Sigmoid colon (tissue), 7 donors: Measurements from ENCODE around the gene PRSS2. TPM values are rescaled to one million over a fixed set of nuclear protein-coding genes. Genes with fewer than 3 reads are reported as not detected.

Experiments
- DNase-seq: peaks from one replicate; pipeline ENCODE4 v3.0.0-alpha.2; 2019
- H3K27ac ChIP-seq, 4 donors: fragments of 200-600 bp; sonication (generic); one replicate each; pipeline ENCODE4 v1.5.1; 2016 to 2019; ENCODE audit warnings: mild to moderate bottlenecking in 1 of 4
- H3K27me3 ChIP-seq, 3 donors: fragments of 200-600 bp; sonication (generic); one replicate each; pipeline ENCODE4 v1.5.1; 2019; ENCODE audit warnings: mild to moderate bottlenecking in 1 of 3
- H3K36me3 ChIP-seq, 4 donors: fragments of 200-600 bp; sonication (generic); one replicate each; pipeline ENCODE4 v1.5.1; 2016 to 2019
- H3K4me1 ChIP-seq, 4 donors: fragments of 200-600 bp; sonication (generic); one replicate each; pipeline ENCODE4 v1.5.1; 2017 to 2019
- H3K4me3 ChIP-seq, 4 donors: fragments of 200-600 bp; sonication (generic); one replicate each; pipeline ENCODE4 v1.5.1; 2017 to 2019; ENCODE audit warnings: mild to moderate bottlenecking in 2 of 4, moderate library complexity in 1 of 4
- H3K9me3 ChIP-seq, 4 donors: fragments of 200-600 bp in 3 of 4; sonication (generic) in 3 of 4; one replicate each; pipeline versions ENCODE4 v1.5.1 to v1.6.1; 2013 to 2019
- CTCF ChIP-seq, 4 experiments: fragments of 450-650 bp in 3 of 4; fragments of 200-600 bp in 1 of 4; IDR thresholded peaks; one replicate each; pipeline ENCODE4 v1.5.1; 2016 to 2019; ENCODE audit warnings: antibody characterized with exemption in 4 of 4, mild to moderate bottlenecking in 3 of 4, moderate library complexity in 2 of 4
- EP300 ChIP-seq, 4 donors: sonication (generic); formaldehyde crosslinking; IDR thresholded peaks; one replicate each; pipeline ENCODE4 v1.6.1; 2017; ENCODE audit warnings: antibody characterized with exemption in 4 of 4
- POLR2A ChIP-seq, 2 donors: fragments of 450-650 bp; IDR thresholded peaks; one replicate each; pipeline ENCODE4 v1.6.1; 2016; ENCODE audit warnings: antibody characterized with exemption in 2 of 2, mild to moderate bottlenecking in 2 of 2, moderate library complexity in 2 of 2
- POLR2AphosphoS5 ChIP-seq, 4 donors: sonication (generic); formaldehyde crosslinking; IDR thresholded peaks; one replicate each; pipeline ENCODE4 v1.6.1; 2017; ENCODE audit warnings: antibody characterized with exemption in 4 of 4
- whole genome bisulfite sequencing, 2 donors: extraction: QIAGEN DNeasy Blood & Tissue Kit; methylation state at CpG; one replicate each; pipeline ENCODE4 v1.1.7; 2013; 5-methylcytosine and 5-hydroxymethylcytosine counted together
- intact Hi-C: fragments of 100-400 bp; cut with DNase I; formaldehyde crosslinking; loops from one replicate; pipeline ENCODE4 v1.15.1; 2023
- polyA plus RNA-seq, 3 donors: library from polyadenylated mRNA; stranded (reverse); fragments of 200-250 nt; gene quantifications; one replicate each; pipeline ENCODE4 v1.2.3, GENCODE V29; 2013
- total RNA-seq, 4 donors: library from RNA; depleted of rRNA; stranded (reverse); fragments of >200 nt; gene quantifications; one replicate each; pipeline ENCODE4 v1.1.0, GENCODE V29; 2016
- donor health status: healthy with polysubstance abuse.
- donor health status: Bipolar disorder and iron deficiency.
- donor health status: healthy.

Gene PRSS2
- total and polyA plus RNA-seq, 7 donors, result 1.4 to 30.0 (median 3.0) TPM; not detected in 4

DNA sequence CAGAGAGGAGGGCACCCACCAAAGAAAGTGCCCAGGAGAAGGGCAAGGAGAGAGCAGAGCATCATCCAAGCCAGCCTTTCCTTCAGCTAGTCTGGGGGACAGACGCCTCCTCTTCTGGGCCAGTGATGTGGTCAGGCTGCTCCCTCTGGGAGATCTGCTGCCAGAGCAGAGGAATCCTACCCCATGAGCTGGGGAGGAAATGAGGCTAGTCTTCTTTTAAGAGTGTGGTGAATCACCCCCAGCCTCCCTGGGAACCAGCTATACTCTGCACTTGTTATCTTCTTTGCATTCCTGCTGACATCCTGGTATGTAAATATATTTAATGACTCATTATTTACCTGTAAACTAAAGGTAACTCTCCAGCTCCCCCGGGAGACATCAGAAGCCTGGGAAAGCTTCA, 42.5 kb downstream of the PRSS2 start:
- DNase-seq, result no peak
- Histone ChIP-seq H3K9me3 (no peaks in the 10 kb centered on the region), H3K4me1 (no peaks in the 10 kb centered on the region), H3K4me3 (no peak overlapping the region), H3K36me3 (no peaks in the 10 kb centered on the region), H3K27me3 (peaks cover 3 to 20% (median 14%) of the 10 kb centered on the region in 3 donors), H3K27ac (no peak overlapping the region)
- TF ChIP-seq POLR2AphosphoS5 (IDR thresholded peaks at IDR 0.05) (no peak), EP300 (IDR thresholded peaks at IDR 0.05) (no peak), CTCF (IDR thresholded peaks at IDR 0.05) (no peak), POLR2A (IDR thresholded peaks at IDR 0.05) (no peak)
- WGBS, 2 donors, result 32 to 34% methylated on average over 2 of the region's 2 CpGs
- intact Hi-C loops, result no loop called here

- intact Hi-C loops, result no loop called here
- peaks cover 3 to 19% (median 14%) of the 10 kb centered on the region in 3 donors for H3K27me3 ChIP-seq
- H3K9me3 ChIP-seq, result no peaks in the 10 kb centered on the region
- no peak for DNase-seq
- no peak overlapping the region for H3K4me3 ChIP-seq
- WGBS, 2 donors, result 51 to 62% methylated on average over 1 of the region's 1 CpG
- no peaks in the 10 kb centered on the region for H3K4me1 ChIP-seq
- no peak for TF ChIP-seq POLR2AphosphoS5 (IDR thresholded peaks at IDR 0.05)
- TF ChIP-seq EP300 (IDR thresholded peaks at IDR 0.05), result no peak
- no peak for TF ChIP-seq POLR2A (IDR thresholded peaks at IDR 0.05)
- no peak for TF ChIP-seq CTCF (IDR thresholded peaks at IDR 0.05)
- H3K27ac ChIP-seq, result no peak overlapping the region
- H3K36me3 ChIP-seq, result no peaks in the 10 kb centered on the region
These were observed 42.9 kb downstream of the PRSS2 start for GRCh38 chr7:142813699-142814098.

DNA sequence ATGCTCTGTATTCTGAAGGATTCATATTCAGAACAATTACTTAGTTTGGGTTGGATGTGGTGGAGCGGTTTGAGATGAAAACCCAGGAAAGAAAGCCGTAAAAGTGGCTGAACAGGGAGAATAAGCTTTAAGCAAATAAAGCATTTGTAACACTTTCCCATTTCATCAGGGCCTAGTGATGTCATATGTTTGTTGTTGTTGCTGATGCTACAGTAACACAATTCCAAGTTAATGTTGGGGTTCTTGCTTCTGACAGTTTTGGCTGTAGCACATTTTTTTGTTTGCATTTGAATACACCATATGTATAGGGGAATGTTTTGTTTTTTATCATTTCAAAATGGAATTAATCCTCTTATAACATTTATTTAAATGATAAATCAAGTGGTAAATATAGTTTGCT, 43.7 kb downstream of the PRSS2 start:
- TF ChIP-seq CTCF (IDR thresholded peaks at IDR 0.05) (no peak), POLR2AphosphoS5 (IDR thresholded peaks at IDR 0.05) (no peak), EP300 (IDR thresholded peaks at IDR 0.05) (no peak), POLR2A (IDR thresholded peaks at IDR 0.05) (no peak)
- Histone ChIP-seq H3K9me3 (no peaks in the 10 kb centered on the region), H3K27ac (no peak overlapping the region), H3K4me3 (no peak overlapping the region), H3K27me3 (peaks cover 3 to 19% (median 14%) of the 10 kb centered on the region in 3 donors), H3K36me3 (no peaks in the 10 kb centered on the region), H3K4me1 (no peaks in the 10 kb centered on the region)
- WGBS, 2 donors, result 48 to 60% methylated on average over 2 of the region's 2 CpGs
- intact Hi-C loops, result no loop called here
- DNase-seq, result no peak

DNA sequence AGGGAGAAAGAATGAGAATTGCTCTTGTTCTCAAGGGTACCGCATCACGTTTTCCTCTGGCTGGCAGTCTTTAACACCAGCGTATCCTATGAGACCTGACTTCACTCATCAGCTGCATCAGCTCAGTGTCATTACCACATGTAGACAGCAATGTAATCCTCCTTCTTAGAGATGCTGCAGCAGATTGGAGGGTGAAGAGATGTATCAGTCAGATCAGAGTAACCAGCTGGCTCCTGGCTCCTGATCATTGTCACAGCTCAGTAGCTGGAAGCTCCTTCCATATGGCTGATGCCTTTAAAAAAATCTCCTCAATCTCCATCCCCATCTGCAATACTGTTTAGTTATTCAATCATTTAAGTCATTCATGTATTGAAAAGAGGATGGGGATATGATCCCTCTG, 44.4 kb downstream of the PRSS2 start:
- intact Hi-C loops, result no loop called here
- WGBS, 2 donors, result 73 to 88% methylated on average over 3 of the region's 3 CpGs
- Histone ChIP-seq H3K9me3 (no peaks in the 10 kb centered on the region), H3K4me1 (no peaks in the 10 kb centered on the region), H3K4me3 (no peak overlapping the region), H3K36me3 (no peaks in the 10 kb centered on the region), H3K27ac (no peak overlapping the region), H3K27me3 (peaks cover 3 to 19% (median 14%) of the 10 kb centered on the region in 3 donors)
- no peak for DNase-seq
- TF ChIP-seq POLR2A (IDR thresholded peaks at IDR 0.05) (no peak), EP300 (IDR thresholded peaks at IDR 0.05) (no peak), CTCF (IDR thresholded peaks at IDR 0.05) (no peak), POLR2AphosphoS5 (IDR thresholded peaks at IDR 0.05) (no peak)

DNA sequence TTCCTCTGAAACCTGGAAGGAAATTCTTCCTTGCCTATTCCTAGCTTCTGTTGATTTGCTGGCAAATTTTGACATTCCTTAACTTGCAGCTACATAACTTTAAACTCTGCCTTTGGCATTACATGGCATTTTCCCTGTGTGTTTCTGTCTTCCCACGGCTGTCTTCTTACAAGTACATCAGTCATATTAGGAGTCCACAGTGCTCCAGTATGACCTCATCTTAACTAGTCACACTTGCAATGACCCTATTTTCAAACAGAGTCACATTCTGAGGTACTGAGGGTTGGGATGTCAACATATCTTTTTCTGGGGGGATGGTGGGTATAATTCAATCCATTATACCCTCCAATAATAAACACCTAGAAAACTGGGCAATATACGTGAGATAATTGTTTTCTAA, 46.7 kb downstream of the PRSS2 start:
- H3K4me1 ChIP-seq, result no peaks in the 10 kb centered on the region
- H3K4me3 ChIP-seq, result no peak overlapping the region
- intact Hi-C loops, result no loop called here
- no peaks in the 10 kb centered on the region for H3K9me3 ChIP-seq
- DNase-seq, result no peak
- no peak overlapping the region for H3K27ac ChIP-seq
- WGBS, 2 donors, result 71 to 87% methylated on average over 2 of the region's 2 CpGs
- H3K36me3 ChIP-seq, result no peaks in the 10 kb centered on the region
- H3K27me3 ChIP-seq, result peaks cover under 1 to 9% (median 1%) of the 10 kb centered on the region in 3 donors
- TF ChIP-seq EP300 (IDR thresholded peaks at IDR 0.05) (no peak), POLR2AphosphoS5 (IDR thresholded peaks at IDR 0.05) (no peak), CTCF (IDR thresholded peaks at IDR 0.05) (no peak), POLR2A (IDR thresholded peaks at IDR 0.05) (no peak)
